HG03064 (cell line): ENCODE measurements around the gene CAMKK1.

Source experiments
- ATAC-seq: cut with Tn5 transposase; IDR thresholded peaks from one replicate; pipeline ENCODE4 v1.9.1; 2021; ENCODE audit warnings: low read depth; ENCODE audit not compliant: unreplicated experiment

CAMKK1 gene

GRCh38 chr17:3897731-3898130 lies 4.9 kb upstream of the CAMKK1 start:
- ATAC-seq: no peak

GRCh38 chr17:3896968-3897235 lies 4.0 kb upstream of the CAMKK1 start:
- no peak for ATAC-seq

- no peak for ATAC-seq
Measured at GRCh38 chr17:3896108-3896967, 3.5 kb upstream of the CAMKK1 start.

GRCh38 chr17:3895354-3895753 lies 2.5 kb upstream of the CAMKK1 start:
- ATAC-seq: no peak

GRCh38 chr17:3894911-3895343 lies 2.1 kb upstream of the CAMKK1 start:
- no peak for ATAC-seq

GRCh38 chr17:3894188-3894587 lies 1.3 kb upstream of the CAMKK1 start:
- ATAC-seq: no peak

- ATAC-seq: no peak
Measured at GRCh38 chr17:3893720-3894116, 865 bp upstream of the CAMKK1 start.

- ATAC-seq: no peak
Measured at GRCh38 chr17:3892095-3892998, 506 bp downstream of the CAMKK1 start.

- no peak for ATAC-seq
Measured at GRCh38 chr17:3891626-3892094, 1.2 kb downstream of the CAMKK1 start.

- ATAC-seq: no peak
Measured at GRCh38 chr17:3890878-3891219, 2.0 kb downstream of the CAMKK1 start.

GRCh38 chr17:3890082-3890877 lies 2.6 kb downstream of the CAMKK1 start:
- no peak for ATAC-seq

GRCh38 chr17:3889325-3890012 lies 3.4 kb downstream of the CAMKK1 start:
- ATAC-seq: no peak

- no peak for ATAC-seq
Measured at GRCh38 chr17:3888343-3889171, 4.3 kb downstream of the CAMKK1 start.

GRCh38 chr17:3887804-3888203 lies 5.0 kb downstream of the CAMKK1 start:
- ATAC-seq: no peak

GRCh38 chr17:3887394-3887793 lies 5.5 kb downstream of the CAMKK1 start:
- ATAC-seq: no peak

- ATAC-seq: no peak
Measured at GRCh38 chr17:3886776-3887175, 6.1 kb downstream of the CAMKK1 start.

GRCh38 chr17:3885970-3886369 lies 6.9 kb downstream of the CAMKK1 start:
- no peak for ATAC-seq

- no peak for ATAC-seq
Measured at GRCh38 chr17:3885271-3885670, 7.6 kb downstream of the CAMKK1 start.

GRCh38 chr17:3884188-3884587 lies 8.7 kb downstream of the CAMKK1 start:
- ATAC-seq: no peak

- ATAC-seq: no peak
Measured at GRCh38 chr17:3882276-3882675, 10.6 kb downstream of the CAMKK1 start.
